IMR-90 (cell line): ENCODE data around the gene CFP. TPM values are rescaled to one million over a fixed set of nuclear protein-coding genes. Genes with fewer than 3 reads are reported as not detected.

Experiments used
- ATAC-seq: fragments of 200-7000 bp; cut with Tn5 transposase; 2 replicates; pipeline ENCODE4 v1.9.1; 2020; ENCODE audit warnings: low read depth, mild to moderate bottlenecking, moderate library complexity
- BruUV-seq: library from RNA; stranded (reverse); fragments of 400-500 nt; replicated peaks from 2 replicates; lab custom pipeline; 2021; lab: Mats Ljungman, UMichigan
- CTCF ChIA-PET: fragments of 300-600 bp; formaldehyde crosslinking; extraction: SDS; loops from one replicate; lab custom pipeline; 2021; ENCODE audit warnings: antibody characterized with exemption; lab: Yijun Ruan, JAX
- POLR2A ChIA-PET: fragments of 300-600 bp; sonication (Branson Sonifier 250); formaldehyde crosslinking; loops from one replicate; lab custom pipeline; 2022; ENCODE audit warnings: antibody characterized with exemption; ENCODE audit not compliant: unreplicated experiment; lab: Charles Lee
- DNase-seq: peaks from one replicate; pipeline ENCODE4 v3.0.0; 2013
- H2AFZ ChIP-seq: replicated peaks from 2 replicates; pipeline ENCODE3; 2013; ENCODE audit warnings: low read length, mild to moderate bottlenecking; ENCODE audit not compliant: poor library complexity
- H2AK5ac ChIP-seq: 2 replicates; pipeline ENCODE4 v1.6.1; 2013; ENCODE audit warnings: low read depth, low read length, inconsistent platforms
- H2AK9ac ChIP-seq: replicated peaks from 2 replicates; pipeline ENCODE3; 2013; ENCODE audit warnings: mild to moderate bottlenecking, low read depth, low read length, moderate library complexity; ENCODE audit not compliant: poor library complexity
- H2BK120ac ChIP-seq: 2 replicates; pipeline ENCODE4 v1.6.1; 2013; ENCODE audit warnings: low read depth, low read length, inconsistent platforms
- H2BK15ac ChIP-seq: 3 replicates; pipeline ENCODE4 v1.6.1; 2013; ENCODE audit warnings: low read depth, low read length, inconsistent platforms
- H2BK20ac ChIP-seq: 2 replicates; pipeline ENCODE4 v1.6.1; 2013; ENCODE audit warnings: low read depth, mild to moderate bottlenecking, inconsistent platforms, low read length, moderate library complexity
- H2BK5ac ChIP-seq: 2 replicates; pipeline ENCODE4 v1.6.1; 2013; ENCODE audit warnings: mild to moderate bottlenecking, low read depth, low read length, inconsistent platforms; ENCODE audit not compliant: poor library complexity, severe bottlenecking
- H3K14ac ChIP-seq: replicated peaks from 2 replicates; pipeline ENCODE4 v1.6.1; 2013; ENCODE audit warnings: low read depth, low read length, inconsistent platforms
- H3K18ac ChIP-seq: 2 replicates; pipeline ENCODE4 v1.6.1; 2013; ENCODE audit warnings: low read depth, low read length, control low read depth
- H3K23ac ChIP-seq: 2 replicates; pipeline ENCODE4 v1.6.1; 2013; ENCODE audit warnings: low read depth, low read length, inconsistent platforms
- H3K27ac ChIP-seq: 2 replicates; pipeline ENCODE4 v1.5.1; 2013; ENCODE audit warnings: mild to moderate bottlenecking, control low read depth, low read length; ENCODE audit not compliant: insufficient read depth
- H3K27me3 ChIP-seq: 2 replicates; pipeline ENCODE4 v1.6.1; 2013; ENCODE audit warnings: low read length; ENCODE audit not compliant: control insufficient read depth, insufficient read depth
- H3K36me3 ChIP-seq: 2 replicates; pipeline ENCODE4 v1.6.1; 2013; ENCODE audit warnings: low read length, mixed read lengths; ENCODE audit not compliant: control insufficient read depth, insufficient read depth
- H3K4ac ChIP-seq: 2 replicates; pipeline ENCODE4 v1.6.1; 2013; ENCODE audit warnings: low read depth, low read length, inconsistent platforms
- H3K4me1 ChIP-seq: 2 replicates; pipeline ENCODE4 v1.6.1; 2013; ENCODE audit warnings: low read length, mixed read lengths; ENCODE audit not compliant: control insufficient read depth, insufficient read depth
- H3K4me2 ChIP-seq: 2 replicates; pipeline ENCODE4 v1.6.1; 2013; ENCODE audit warnings: low read depth, mild to moderate bottlenecking, control low read depth, low read length, moderate library complexity
- H3K4me3 ChIP-seq: 2 replicates; pipeline ENCODE4 v1.5.1; 2013; ENCODE audit warnings: low read depth, mild to moderate bottlenecking, control low read depth, low read length, moderate library complexity; ENCODE audit not compliant: insufficient read depth
- H3K56ac ChIP-seq: 2 replicates; pipeline ENCODE4 v1.6.1; 2013; ENCODE audit warnings: low read length, inconsistent platforms; ENCODE audit not compliant: insufficient read depth; ENCODE audit errors: extremely low read depth
- H3K79me1 ChIP-seq, 2 experiments: 2 replicates each; pipeline ENCODE4 v1.6.1; 2013; ENCODE audit warnings: low read length in 2 of 2, inconsistent platforms in 1 of 2, low read depth in 1 of 2
- H3K9ac ChIP-seq: 2 replicates; pipeline ENCODE4 v1.6.1; 2013; ENCODE audit warnings: low read depth, low read length, control low read depth
- H3K9me1 ChIP-seq: 2 replicates; pipeline ENCODE4 v1.6.1; 2013; ENCODE audit warnings: low read length, inconsistent platforms; ENCODE audit not compliant: insufficient read depth
- H3K9me3 ChIP-seq: 2 replicates; pipeline ENCODE4 v1.6.1; 2013; ENCODE audit warnings: low read length; ENCODE audit not compliant: control insufficient read depth, insufficient read depth
- H4K20me1 ChIP-seq: 2 replicates; pipeline ENCODE4 v1.6.1; 2013; ENCODE audit warnings: low read length, inconsistent platforms; ENCODE audit not compliant: insufficient read depth
- H4K5ac ChIP-seq: 2 replicates; pipeline ENCODE4 v1.6.1; 2013; ENCODE audit warnings: mild to moderate bottlenecking, low read depth, low read length, control low read depth
- H4K8ac ChIP-seq, 2 experiments: 2 replicates each; pipeline ENCODE4 v1.6.1; 2013; ENCODE audit warnings: low read depth in 2 of 2, low read length in 2 of 2, control low read depth in 1 of 2, inconsistent platforms in 1 of 2
- H4K91ac ChIP-seq: 2 replicates; pipeline ENCODE4 v1.6.1; 2013; ENCODE audit warnings: low read depth, low read length, inconsistent platforms; ENCODE audit not compliant: insufficient read depth
- BHLHE40 ChIP-seq: fragments of 150-350 bp; IDR thresholded peaks from 2 replicates; pipeline ENCODE4 v1.6.1; 2016; ENCODE audit warnings: mild to moderate bottlenecking, low read depth, low read length
- CEBPB ChIP-seq: IDR thresholded peaks from 2 replicates; pipeline ENCODE4 v1.6.1; 2012; ENCODE audit warnings: low read depth, low read length, improper control_type of control experiment
- CHD1 ChIP-seq: IDR thresholded peaks from 2 replicates; pipeline ENCODE4 v1.6.1; 2012; ENCODE audit warnings: low read depth, low read length, improper control_type of control experiment
- CTCF ChIP-seq: conservative IDR thresholded peaks from 2 replicates; pipeline ENCODE4 v1.5.1; 2012; ENCODE audit warnings: mild to moderate bottlenecking, low read depth, low read length, improper control_type of control experiment
- ELK1 ChIP-seq: fragments of 150-350 bp; IDR thresholded peaks from 2 replicates; pipeline ENCODE4 v1.6.1; 2016; ENCODE audit warnings: low read depth, mild to moderate bottlenecking, low read length, moderate library complexity, borderline replicate concordance
- FOS ChIP-seq: fragments of 150-350 bp; IDR thresholded peaks from 2 replicates; pipeline ENCODE4 v1.6.1; 2016; ENCODE audit warnings: low read depth, low read length
- MAZ ChIP-seq: IDR thresholded peaks from 2 replicates; pipeline ENCODE4 v1.6.1; 2012; ENCODE audit warnings: low read depth, mild to moderate bottlenecking, low read length, improper control_type of control experiment, moderate library complexity, borderline replicate concordance
- MXI1 ChIP-seq: IDR thresholded peaks from 2 replicates; pipeline ENCODE4 v1.6.1; 2012; ENCODE audit warnings: low read depth, mild to moderate bottlenecking, low read length, moderate library complexity, borderline replicate concordance
- POLR2A ChIP-seq: IDR thresholded peaks from 2 replicates; pipeline ENCODE4 v1.6.1; 2012; ENCODE audit warnings: mild to moderate bottlenecking, low read depth, low read length
- RAD21 ChIP-seq: IDR thresholded peaks from 2 replicates; pipeline ENCODE4 v1.6.1; 2012; ENCODE audit warnings: low read length, improper control_type of control experiment
- RCOR1 ChIP-seq: IDR thresholded peaks from 2 replicates; pipeline ENCODE4 v1.6.1; 2012; ENCODE audit warnings: mild to moderate bottlenecking, low read length, improper control_type of control experiment; ENCODE audit not compliant: insufficient replicate concordance
- SMC3 ChIP-seq: fragments of 150-350 bp; IDR thresholded peaks from 2 replicates; pipeline ENCODE4 v1.6.1; 2016; ENCODE audit warnings: low read depth, mild to moderate bottlenecking, antibody characterized with exemption, low read length, moderate library complexity
- WGBS, 2 experiments: methylation state at CpG; one replicate each; pipeline versions ENCODE4 v1.1.5 to v1.1.7; 2013; ENCODE audit warnings: missing lambda C conversion rate in 2 of 2; ENCODE audit not compliant: insufficient read length in 1 of 2; ENCODE audit errors: extremely low coverage in 2 of 2; 5-methylcytosine and 5-hydroxymethylcytosine counted together
- dilution Hi-C: fragments of 300-500 bp; cut with HindIII; formaldehyde crosslinking; loops from one replicate; pipeline ENCODE4 v1.14.3; 2018; ENCODE audit warnings: low sequenced_read_pairs; ENCODE audit not compliant: unreplicated experiment
- in situ Hi-C: fragments of 300-500 bp; cut with MboI; formaldehyde crosslinking; loops from 3 replicates; pipeline ENCODE4 v1.14.3; 2019; ENCODE audit warnings: low sequenced_read_pairs, inconsistent platforms, mixed read lengths
- intact Hi-C: fragments of 100-400 bp; cut with micrococcal nuclease; formaldehyde crosslinking; loops from 2 replicates; pipeline ENCODE4 v1.10.0; 2022
- polyA plus RNA-seq, 3 experiments: library from polyadenylated mRNA; depleted of rRNA; stranded (reverse); fragments of >200 nt; gene quantifications; 2 replicates each; pipeline ENCODE4 v1.2.3, GENCODE V29; 2012; ENCODE audit warnings: low replicate concordance in 1 of 3
- total RNA-seq: library from RNA; depleted of rRNA; stranded (reverse); fragments of >200 nt; gene quantifications from 2 replicates; pipeline ENCODE4 v1.2.3, GENCODE V29; 2012

Gene CFP
- total and polyA plus RNA-seq, 2 of the 4 experiments (the other 2 are of a cell fraction): under 0.01 to 0.14 TPM

GRCh38 chrX:47646636-47647035 lies 16.9 kb upstream of the CFP start:
- no TSS peak for BruUV-seq
- dilution Hi-C loops: no loop called here

More at GRCh38 chrX:47646636-47647035, 16.9 kb upstream of the CFP start:
- Histone ChIP-seq H3K27ac (peak overlapping the region; percentile 50), H4K8ac (no peak overlapping the region), H3K36me3 (peaks cover 2% of the 10 kb centered on the region), H3K4ac (0 out of 2 replicates have a peak overlapping the region, but pooled peaks have one; percentile 11), H3K9me3 (no peaks in the 10 kb centered on the region), H4K91ac (no peak overlapping the region; the same call in 1 of the 2 replicates), H3K4me2 (no peak overlapping the region), H2BK20ac (no peak overlapping the region), H2BK120ac (no peak overlapping the region), H3K9ac (no peak overlapping the region), H3K79me1 (peaks cover 3 to 38% of the 10 kb centered on the region in 2 experiments; a peak in 3 of 4 replicates), H3K14ac (no peak overlapping the region), H2AK5ac (0 out of 2 replicates have a peak overlapping the region, but pooled peaks have one; percentile 35), H2AK9ac (peak overlapping the region; percentile 11), H3K27me3 (no peaks in the 10 kb centered on the region), H3K4me3 (no peak overlapping the region), H2BK15ac (no peak overlapping the region), H3K23ac (no peak overlapping the region), H3K9me1 (no peaks in the 10 kb centered on the region), H3K4me1 (peaks cover 7% of the 10 kb centered on the region), H3K56ac (no peak overlapping the region), H3K18ac (no peak overlapping the region), H4K5ac (no peak overlapping the region), H2AFZ (no peak overlapping the region), H2BK5ac (peak overlapping the region; percentile 32), H4K20me1 (peaks cover 25% of the 10 kb centered on the region)
- POLR2A ChIA-PET: no interaction called here
- TF ChIP-seq ELK1 (no peak), POLR2A (no peak), FOS (no peak), MAZ (no peak), CHD1 (no peak), SMC3 (no peak), BHLHE40 (no peak), CEBPB (no peak), RCOR1 (no peak), MXI1 (no peak), RAD21 (no peak), CTCF (no peak)
- WGBS, 2 experiments: 70% methylated on average over 2 of the region's 6 CpGs; no CpG with 5 or more reads in 1 of the 2 experiments
- no peak for ATAC-seq
- in situ Hi-C loops: loop anchor here (5.0 to 25.0 kb wide), 2 partner anchors 84 to 434 kb away; partner anchors contain the start of genes ARAF and CDK16
- DNase-seq: no peak
- CTCF ChIA-PET: no interaction called here
- intact Hi-C loops: no loop called here
